ENCODE data around the gene A4GALT. TPM values are rescaled to one million over a fixed set of nuclear protein-coding genes. Genes with fewer than 3 reads are reported as not detected.
"Not testable (repeated sequence)": the region's sequence is repeated elsewhere in the genome, so short reads cannot be mapped to it uniquely, and the experiment has no call there.

A4GALT gene
- total and polyA plus RNA-seq, 2 experiments from 2014 or later, result 7.0 to 16.2 TPM

- H3K36me3 Mint-ChIP-seq (ENCODE audit: low read depth); H3K36me3 ChIP-seq (ENCODE audit: insufficient read depth); H3K27ac ChIP-seq (ENCODE audit: low read depth); H3K4me1 Mint-ChIP-seq; H3K4me3 Mint-ChIP-seq; H3K27me3 ChIP-seq (ENCODE audit: insufficient read depth); H3K9me2 ChIP-seq (ENCODE audit: insufficient read depth); H3K27ac Mint-ChIP-seq; H3K27me3 Mint-ChIP-seq (ENCODE audit: insufficient read depth, low read depth, poor library complexity); H3K4me3 ChIP-seq; DNase-seq (ENCODE audit: low spot score); H2AFZ ChIP-seq; H3K4me2 ChIP-seq; H3K4me1 ChIP-seq (ENCODE audit: insufficient read depth); H3K79me2 ChIP-seq (replicated peaks; ENCODE audit: insufficient read depth); H4K20me1 ChIP-seq (replicated peaks; ENCODE audit: insufficient read depth); ATAC-seq; H3F3A ChIP-seq (replicated peaks; ENCODE audit: low read depth); H3K9me3 Mint-ChIP-seq: not testable (repeated sequence)
Measured at GRCh38 chr22:42750421-42750820, 29.8 kb upstream of the A4GALT start.

- Histone ChIP-seq H3K79me2 (replicated peaks; ENCODE audit: insufficient read depth) (no peaks in the 10 kb centered on the region), H3F3A (replicated peaks; ENCODE audit: low read depth) (0 out of 2 replicates have a peak, but pooled peaks cover 4% of the 10 kb centered on the region), H3K4me1 (ENCODE audit: insufficient read depth) (peaks cover 3% of the 10 kb centered on the region; the same call in 1 of the 2 replicates), H3K27me3 (ENCODE audit: insufficient read depth) (no peaks in the 10 kb centered on the region), H4K20me1 (replicated peaks; ENCODE audit: insufficient read depth) (no peaks in the 10 kb centered on the region), H2AFZ (peak overlapping the region; percentile 85), H3K9me2 (ENCODE audit: insufficient read depth) (no peaks in the 10 kb centered on the region), H3K4me3 (no peak overlapping the region), H3K27ac (ENCODE audit: low read depth) (no peak overlapping the region), H3K4me2 (no peak overlapping the region), H3K36me3 (ENCODE audit: insufficient read depth) (no peaks in the 10 kb centered on the region)
- H3K36me3 Mint-ChIP-seq (ENCODE audit: low read depth), result peaks cover 3% of the 10 kb centered on the region; the same call in 1 of the 3 replicates
- peak overlapping the region; percentile 74; the same call in 1 of the 2 replicates for H3K27ac Mint-ChIP-seq
- ATAC-seq (peak; percentile 68), DNase-seq (ENCODE audit: low spot score) (no peak)
- H3K4me3 Mint-ChIP-seq, result no peak overlapping the region
- peaks cover 10% of the 10 kb centered on the region for H3K27me3 Mint-ChIP-seq (ENCODE audit: insufficient read depth, low read depth, poor library complexity)
- peaks cover 14% of the 10 kb centered on the region for H3K4me1 Mint-ChIP-seq
- peaks cover 7% of the 10 kb centered on the region; the same call in 1 of the 3 replicates for H3K9me3 Mint-ChIP-seq
- TF ChIP-seq POLR2AphosphoS5 (IDR thresholded peaks at IDR 0.05; ENCODE audit: low read depth), result no peak
- no peak for TF ChIP-seq EZH2phosphoT487 (IDR thresholded peaks at IDR 0.05; ENCODE audit: unreplicated experiment)
- no peak for TF ChIP-seq REST (IDR thresholded peaks at IDR 0.05; ENCODE audit: unreplicated experiment)
- TF ChIP-seq ETS1 (IDR thresholded peaks at IDR 0.05), result no peak
- TF ChIP-seq ZNF114 (CRISPR knock-in tag; IDR thresholded peaks at IDR 0.05), result no peak
- TF ChIP-seq CREB1 (CRISPR knock-in tag; IDR thresholded peaks at IDR 0.05; ENCODE audit: low read depth), result no peak
- TF ChIP-seq ZNF462 (CRISPR knock-in tag; IDR thresholded peaks at IDR 0.05), result no peak
- TF ChIP-seq ZNF331 (CRISPR knock-in tag; IDR thresholded peaks at IDR 0.05; ENCODE audit: low read depth), result no peak
- no peak for TF ChIP-seq JUNB (IDR thresholded peaks at IDR 0.05; ENCODE audit: unreplicated experiment)
- TF ChIP-seq STAT1 (IDR thresholded peaks at IDR 0.05; ENCODE audit: unreplicated experiment), result no peak
- no peak for TF ChIP-seq NANOG (IDR thresholded peaks at IDR 0.05; ENCODE audit: borderline replicate concordance)
Measured at GRCh38 chr22:42747701-42748513, 27.2 kb upstream of the A4GALT start.
